C4-2B (cell line): ENCODE data around the gene TES.

ENCODE experiments used
- ZFX ChIP-seq: fragments of 450-650 bp; IDR thresholded peaks from 2 replicates; pipeline ENCODE4 v1.6.1; 2017
- TF ChIP-seq, protein P1 (sequence below): fragments of 450-650 bp; conservative IDR thresholded peaks from 2 replicates; pipeline ENCODE4 v1.5.1; 2017; ENCODE audit warnings: mild to moderate bottlenecking

DNA sequence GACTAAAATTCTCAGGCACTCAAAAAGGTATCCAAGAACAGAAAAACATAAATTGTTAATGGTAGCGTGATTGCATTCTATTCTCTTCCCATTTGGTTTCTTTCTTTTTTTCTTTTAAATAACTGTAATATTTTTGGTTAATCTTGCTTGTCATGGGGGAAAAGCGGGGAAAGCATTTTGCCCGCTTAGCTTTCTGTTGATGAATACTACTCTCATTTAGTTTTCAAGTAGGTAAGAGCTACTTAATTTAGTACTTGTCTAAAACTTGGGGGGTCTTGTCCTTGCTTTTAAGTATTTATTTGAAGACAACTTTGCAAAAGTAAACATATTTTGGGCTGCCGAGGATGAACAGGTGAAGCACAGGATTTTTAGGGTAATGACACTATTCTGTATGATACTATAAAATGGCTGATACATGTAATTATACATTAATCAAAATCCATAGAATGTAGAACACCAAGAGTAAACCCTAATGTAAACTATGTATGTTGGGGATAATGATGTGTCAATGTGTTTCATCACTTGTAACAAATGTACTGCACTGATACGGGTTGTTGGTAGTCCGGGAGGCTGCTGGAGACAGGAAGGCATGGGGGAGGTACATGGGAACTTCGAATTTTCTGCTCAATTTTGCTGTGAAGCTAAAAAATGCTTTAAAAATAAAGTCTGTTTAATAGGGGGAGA lies 1.7 kb downstream of the TES start:
- TF ChIP-seq, protein P1, sequence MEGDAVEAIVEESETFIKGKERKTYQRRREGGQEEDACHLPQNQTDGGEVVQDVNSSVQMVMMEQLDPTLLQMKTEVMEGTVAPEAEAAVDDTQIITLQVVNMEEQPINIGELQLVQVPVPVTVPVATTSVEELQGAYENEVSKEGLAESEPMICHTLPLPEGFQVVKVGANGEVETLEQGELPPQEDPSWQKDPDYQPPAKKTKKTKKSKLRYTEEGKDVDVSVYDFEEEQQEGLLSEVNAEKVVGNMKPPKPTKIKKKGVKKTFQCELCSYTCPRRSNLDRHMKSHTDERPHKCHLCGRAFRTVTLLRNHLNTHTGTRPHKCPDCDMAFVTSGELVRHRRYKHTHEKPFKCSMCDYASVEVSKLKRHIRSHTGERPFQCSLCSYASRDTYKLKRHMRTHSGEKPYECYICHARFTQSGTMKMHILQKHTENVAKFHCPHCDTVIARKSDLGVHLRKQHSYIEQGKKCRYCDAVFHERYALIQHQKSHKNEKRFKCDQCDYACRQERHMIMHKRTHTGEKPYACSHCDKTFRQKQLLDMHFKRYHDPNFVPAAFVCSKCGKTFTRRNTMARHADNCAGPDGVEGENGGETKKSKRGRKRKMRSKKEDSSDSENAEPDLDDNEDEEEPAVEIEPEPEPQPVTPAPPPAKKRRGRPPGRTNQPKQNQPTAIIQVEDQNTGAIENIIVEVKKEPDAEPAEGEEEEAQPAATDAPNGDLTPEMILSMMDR = no peak
- TF ChIP-seq ZFX = no peak
